GM19395 (cell line): Measurements from ENCODE around the gene ATXN2.
"Not testable (repeated sequence)": the region's sequence is repeated elsewhere in the genome, so short reads cannot be mapped to it uniquely, and the experiment has no call there.

Source experiments
- ATAC-seq: cut with Tn5 transposase; IDR thresholded peaks from one replicate; pipeline ENCODE4 v1.9.1; 2021; ENCODE audit warnings: mild to moderate bottlenecking, moderate library complexity; ENCODE audit not compliant: unreplicated experiment

Gene ATXN2

GRCh38 chr12:111507719-111508118 is 91.4 kb downstream of the ATXN2 start:
- not testable (repeated sequence) for ATAC-seq

GRCh38 chr12:111507258-111507657 is 91.9 kb downstream of the ATXN2 start:
- ATAC-seq, result not testable (repeated sequence)

GRCh38 chr12:111506260-111506659 is 92.9 kb downstream of the ATXN2 start:
- ATAC-seq, result no peak

- ATAC-seq, result no peak
Observed at GRCh38 chr12:111505601-111506036, 93.5 kb downstream of the ATXN2 start.

GRCh38 chr12:111503116-111503515 is 96.0 kb downstream of the ATXN2 start:
- no peak for ATAC-seq

GRCh38 chr12:111494676-111495075 is 104.4 kb downstream of the ATXN2 start:
- ATAC-seq, result no peak

- not testable (repeated sequence) for ATAC-seq
Observed at GRCh38 chr12:111492979-111493378, 106.1 kb downstream of the ATXN2 start.

GRCh38 chr12:111488798-111489197 is 110.3 kb downstream of the ATXN2 start:
- ATAC-seq, result no peak

- ATAC-seq, result no peak
Observed at GRCh38 chr12:111488271-111488670, 110.8 kb downstream of the ATXN2 start.

- no peak for ATAC-seq
Observed at GRCh38 chr12:111482462-111482861, 116.7 kb downstream of the ATXN2 start.

- no peak for ATAC-seq
Observed at GRCh38 chr12:111471236-111471635, 127.9 kb downstream of the ATXN2 start.

GRCh38 chr12:111469401-111469800 is 129.7 kb downstream of the ATXN2 start:
- no peak for ATAC-seq

- ATAC-seq, result no peak
Observed at GRCh38 chr12:111467857-111468241, 131.3 kb downstream of the ATXN2 start.

GRCh38 chr12:111467092-111467856 is 131.8 kb downstream of the ATXN2 start:
- no peak for ATAC-seq

- ATAC-seq, result no peak
Observed at GRCh38 chr12:111462210-111462769, 136.8 kb downstream of the ATXN2 start.

GRCh38 chr12:111460111-111460510 is 139.0 kb downstream of the ATXN2 start:
- ATAC-seq, result not testable (repeated sequence)

GRCh38 chr12:111458546-111459172 is 140.5 kb downstream of the ATXN2 start:
- ATAC-seq, result no peak

- ATAC-seq, result no peak
Observed at GRCh38 chr12:111457577-111457976, 141.5 kb downstream of the ATXN2 start.

- ATAC-seq, result no peak
Observed at GRCh38 chr12:111457071-111457470, 142.0 kb downstream of the ATXN2 start.

GRCh38 chr12:111455448-111456320 is 143.4 kb downstream of the ATXN2 start:
- no peak for ATAC-seq
